Ishikawa (cell line): Measurements from ENCODE around the gene TRIP6.

Experiments used
- CEBPB ChIP-seq: IDR thresholded peaks from 2 replicates; pipeline ENCODE4 v1.6.1; 2012
- CREB1 ChIP-seq: IDR thresholded peaks from 2 replicates; pipeline ENCODE4 v1.6.1; 2012; ENCODE audit warnings: low read depth
- EGR1 ChIP-seq: IDR thresholded peaks from 2 replicates; pipeline ENCODE4 v1.6.1; 2012
- EP300 ChIP-seq: IDR thresholded peaks from 2 replicates; pipeline ENCODE4 v1.6.1; 2012; ENCODE audit warnings: borderline replicate concordance
- FOXM1 ChIP-seq: IDR thresholded peaks from 2 replicates; pipeline ENCODE4 v1.6.1; 2012; ENCODE audit warnings: low read depth, borderline replicate concordance
- MAX ChIP-seq: IDR thresholded peaks from 2 replicates; pipeline ENCODE4 v1.6.1; 2012
- NFIC ChIP-seq: IDR thresholded peaks from 2 replicates; pipeline ENCODE4 v1.6.1; 2012
- RAD21 ChIP-seq: IDR thresholded peaks from 2 replicates; pipeline ENCODE4 v1.6.1; 2012; ENCODE audit warnings: low read depth
- REST ChIP-seq: IDR thresholded peaks from 2 replicates; pipeline ENCODE4 v1.6.1; 2012; ENCODE audit warnings: low read depth, mild to moderate bottlenecking
- TAF1 ChIP-seq: IDR thresholded peaks from 2 replicates; pipeline ENCODE4 v1.6.1; 2012; ENCODE audit warnings: low read depth, mild to moderate bottlenecking
- TEAD4 ChIP-seq: IDR thresholded peaks from 2 replicates; pipeline ENCODE4 v1.6.1; 2012
- USF1 ChIP-seq: IDR thresholded peaks from 2 replicates; pipeline ENCODE4 v1.6.1; 2012
- ZBTB7A ChIP-seq: IDR thresholded peaks from 2 replicates; pipeline ENCODE4 v1.6.1; 2012; ENCODE audit warnings: low read depth

TRIP6 gene

GRCh38 chr7:100865938-100866728 is 1.1 kb upstream of the TRIP6 start:
- TF ChIP-seq MAX (no peak), TAF1 (0 out of 2 replicates have a peak, but pooled peaks have one; percentile 19), NFIC (peak; percentile 78), EP300 (no peak)

GRCh38 chr7:100866729-100867039 is 503 bp upstream of the TRIP6 start:
- TF ChIP-seq MAX (no peak), EGR1 (no peak), USF1 (no peak), ZBTB7A (no peak), TEAD4 (no peak)

- TF ChIP-seq EP300 (no peak), REST (no peak), CEBPB (no peak), ZBTB7A (no peak; the same call in 1 of the 2 replicates)
Observed at GRCh38 chr7:100867776-100868485, 744 bp downstream of the TRIP6 start.

- no peak for TF ChIP-seq REST
- TF ChIP-seq CREB1, result no peak
- TF ChIP-seq MAX, result no peak
- TF ChIP-seq NFIC, result no peak
Observed at GRCh38 chr7:100873599-100874299, 6.6 kb downstream of the TRIP6 start.

- TF ChIP-seq RAD21 (no peak), EGR1 (no peak), EP300 (no peak), FOXM1 (no peak), REST (no peak), ZBTB7A (no peak)
Observed at GRCh38 chr7:100874300-100874576, 7.1 kb downstream of the TRIP6 start.
